ENCODE results near the gene ATP13A5.

GRCh38 chr3:193343726-193344222, 34.8 kb downstream of the ATP13A5 start:
- TF ChIP-seq CTCF (IDR thresholded peaks at IDR 0.05) (no peak), EP300 (IDR thresholded peaks at IDR 0.05) (no peak), POLR2A (IDR thresholded peaks at IDR 0.05) (no peak)
